GM18519 (cell line): ENCODE data around the gene THAP7.
A peak's percentile ranks its signal among the peaks of the same experiment; 100 is the strongest.
"Not testable (repeated sequence)": the region's sequence is repeated elsewhere in the genome, so short reads cannot be mapped to it uniquely, and the experiment has no call there.

ENCODE experiments used
- ATAC-seq: cut with Tn5 transposase; IDR thresholded peaks from one replicate; pipeline ENCODE4 v1.9.1; 2021; ENCODE audit warnings: mild to moderate bottlenecking, moderate library complexity; ENCODE audit not compliant: unreplicated experiment, low FRiP score

THAP7 gene

GRCh38 chr22:21001601-21002325, at the start of gene THAP7:
Gene THAP7, minus strand, starts transcription at chr22:21002118. Its CDS starts 207 bp downstream, at chr22:21001911.
- ATAC-seq: peak; percentile 60

DNA sequence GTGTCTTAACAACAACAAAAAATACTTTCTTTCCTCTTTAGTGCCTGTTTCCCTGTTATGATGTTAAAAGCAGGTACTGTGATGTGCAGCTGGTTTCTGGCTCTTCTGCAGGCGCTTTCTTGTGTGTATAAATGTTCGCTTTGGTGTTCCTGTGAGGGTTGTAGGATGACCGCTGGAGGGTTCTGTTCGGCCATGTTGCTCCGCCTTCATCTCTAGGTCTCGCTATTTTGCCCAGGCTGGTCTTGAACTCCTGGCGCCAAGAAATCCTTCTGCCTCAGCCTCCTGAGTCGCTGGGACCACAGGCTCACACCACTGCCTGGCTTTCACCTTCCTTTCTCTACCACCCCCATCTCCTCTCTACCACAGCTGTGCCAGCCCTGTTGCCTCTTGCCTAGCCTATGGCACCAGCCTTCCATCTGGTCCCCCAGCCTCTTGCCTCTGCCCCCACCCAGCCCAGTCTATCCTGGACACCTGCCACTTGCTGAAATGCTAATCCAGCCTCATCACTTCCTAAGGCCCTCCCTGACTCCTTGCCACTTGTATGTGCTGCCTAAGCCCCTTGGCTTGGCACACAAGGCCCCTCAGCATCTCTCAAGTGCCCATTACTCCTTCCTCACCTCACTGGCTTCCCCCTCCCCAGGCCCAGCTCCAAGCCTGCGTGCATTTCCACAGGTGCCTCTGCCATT, 49.4 kb upstream of the THAP7 start:
- no peak for ATAC-seq

GRCh38 chr22:21048965-21049364, 47.0 kb upstream of the THAP7 start:
- not testable (repeated sequence) for ATAC-seq

- not testable (repeated sequence) for ATAC-seq
Measured at GRCh38 chr22:21048448-21048847, 46.5 kb upstream of the THAP7 start.

DNA sequence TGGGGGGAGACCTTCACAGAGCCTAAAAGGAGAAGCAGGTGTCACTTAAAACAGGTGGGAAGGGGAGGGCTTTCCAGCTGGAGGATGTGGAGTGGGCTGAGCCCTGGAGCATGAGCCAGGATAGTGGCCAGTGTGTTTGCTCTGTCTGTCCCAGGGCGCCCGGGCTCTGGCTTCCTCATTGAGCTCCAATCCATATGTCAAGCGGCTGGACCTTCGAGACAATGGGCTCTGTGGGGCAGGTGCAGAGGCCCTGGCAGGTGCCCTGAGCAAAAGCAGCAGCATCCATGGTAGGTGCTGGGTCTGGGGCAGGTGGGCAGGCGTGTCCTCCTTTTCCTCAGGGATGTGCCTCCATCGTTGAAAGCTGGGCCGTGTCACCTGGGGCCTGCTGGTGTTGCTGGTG, 45.8 kb upstream of the THAP7 start:
- no peak for ATAC-seq

DNA sequence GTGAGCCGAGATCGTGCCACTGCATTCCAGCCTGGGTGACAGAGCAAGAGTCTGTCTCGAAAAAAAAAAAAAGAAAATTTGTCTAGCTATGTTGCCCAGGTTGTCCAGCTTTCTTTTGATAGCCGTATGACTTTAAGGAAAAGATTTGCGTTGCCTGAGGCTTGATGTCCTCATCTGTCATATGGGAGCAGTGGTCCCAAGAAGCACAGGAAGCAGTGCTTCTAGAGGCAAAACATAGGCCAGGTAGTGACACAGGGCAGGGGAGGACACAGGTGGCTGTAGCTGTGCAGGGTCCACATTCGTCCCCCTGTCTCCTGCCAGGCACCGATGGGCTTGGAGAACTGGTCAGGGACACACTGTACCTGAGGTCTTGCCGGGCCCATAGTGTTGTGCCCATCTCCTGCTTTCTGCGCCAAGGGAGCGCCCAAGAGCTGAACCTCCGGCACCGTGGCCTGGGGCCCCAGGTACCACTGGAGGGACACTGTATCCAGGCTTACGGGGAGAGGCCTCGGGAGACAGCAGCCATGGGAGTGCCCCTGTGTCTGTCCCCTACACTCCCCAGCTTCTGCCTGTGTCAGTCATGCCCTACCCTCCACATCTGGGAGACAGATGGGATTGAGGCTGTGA, 45.2 kb upstream of the THAP7 start:
- no peak for ATAC-seq

DNA sequence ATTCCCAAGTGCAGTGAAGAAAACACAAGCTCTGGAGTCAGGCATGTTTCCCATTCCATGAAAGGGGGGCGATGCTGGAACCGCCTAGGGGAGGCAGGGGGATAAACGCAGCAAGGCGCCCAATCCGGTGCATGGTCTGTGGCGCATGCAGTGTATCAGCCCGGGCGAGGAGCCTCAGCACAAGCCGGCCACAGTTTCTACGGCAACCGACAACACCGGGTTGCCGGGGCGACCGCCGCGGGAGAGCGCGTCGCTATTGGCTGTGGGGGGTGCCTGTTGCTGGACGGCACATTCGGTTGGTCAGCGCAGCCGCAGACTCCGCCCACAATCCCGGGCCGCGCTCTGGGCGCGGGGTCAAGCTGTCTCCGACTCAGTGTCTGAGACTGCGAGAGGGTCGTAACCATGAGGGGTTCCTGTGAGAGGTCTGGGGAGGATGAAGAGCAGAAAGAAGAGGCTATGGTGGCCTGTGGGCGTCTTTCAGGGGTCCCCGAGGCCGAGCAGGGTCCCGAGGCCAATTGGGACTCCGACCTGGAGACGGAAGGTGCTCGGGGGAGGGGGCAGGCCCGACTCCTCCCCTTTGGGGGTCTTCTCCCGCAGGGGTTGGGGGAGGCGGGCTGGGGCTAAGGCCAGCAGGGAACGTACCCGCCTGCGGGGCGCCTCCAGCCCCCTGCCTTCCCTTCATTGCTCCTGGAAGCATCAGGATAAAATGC, 43.8 kb upstream of the THAP7 start, which contains the start of gene LRRC74B:
TSS of gene LRRC74B (plus strand) at position 362 of the 710 bp plus-strand sequence. CDS start at position 403, 41 bp downstream.
- ATAC-seq: no peak

- no peak for ATAC-seq
Measured at GRCh38 chr22:21044931-21045584, 43.1 kb upstream of the THAP7 start.

DNA sequence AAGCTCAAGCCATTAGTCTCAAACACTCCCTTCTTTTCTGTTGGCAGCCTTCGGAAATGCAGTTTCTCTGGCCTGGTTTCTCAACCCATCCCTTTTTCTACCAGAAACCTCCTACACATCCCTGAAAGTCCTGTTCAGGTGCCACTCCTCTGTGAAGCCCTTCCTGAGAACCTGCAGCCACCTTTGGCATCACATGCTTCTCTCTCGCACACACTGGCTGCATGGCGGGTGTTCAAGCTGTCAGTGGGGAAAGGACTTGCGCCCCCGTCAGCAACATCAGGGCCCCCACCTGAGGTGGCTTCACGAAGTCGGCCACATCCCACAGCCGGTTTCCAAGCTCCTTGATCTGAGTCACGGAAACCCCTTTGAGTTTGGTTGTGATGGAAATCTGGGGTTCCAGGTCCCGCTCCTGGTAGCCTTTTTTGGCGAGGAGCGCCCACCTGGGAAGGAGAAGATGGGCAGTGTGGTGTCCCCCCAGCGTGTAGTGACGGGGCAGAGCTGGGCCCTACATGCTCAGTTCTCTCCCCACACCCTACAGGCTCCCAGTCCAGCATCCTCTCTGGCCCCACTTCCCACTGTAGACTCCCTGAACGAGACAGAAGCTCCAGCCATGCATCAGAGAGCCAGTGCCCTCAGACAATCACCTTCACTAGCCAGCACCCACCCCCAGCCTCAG, 42.1 kb upstream of the THAP7 start:
- ATAC-seq: no peak

DNA sequence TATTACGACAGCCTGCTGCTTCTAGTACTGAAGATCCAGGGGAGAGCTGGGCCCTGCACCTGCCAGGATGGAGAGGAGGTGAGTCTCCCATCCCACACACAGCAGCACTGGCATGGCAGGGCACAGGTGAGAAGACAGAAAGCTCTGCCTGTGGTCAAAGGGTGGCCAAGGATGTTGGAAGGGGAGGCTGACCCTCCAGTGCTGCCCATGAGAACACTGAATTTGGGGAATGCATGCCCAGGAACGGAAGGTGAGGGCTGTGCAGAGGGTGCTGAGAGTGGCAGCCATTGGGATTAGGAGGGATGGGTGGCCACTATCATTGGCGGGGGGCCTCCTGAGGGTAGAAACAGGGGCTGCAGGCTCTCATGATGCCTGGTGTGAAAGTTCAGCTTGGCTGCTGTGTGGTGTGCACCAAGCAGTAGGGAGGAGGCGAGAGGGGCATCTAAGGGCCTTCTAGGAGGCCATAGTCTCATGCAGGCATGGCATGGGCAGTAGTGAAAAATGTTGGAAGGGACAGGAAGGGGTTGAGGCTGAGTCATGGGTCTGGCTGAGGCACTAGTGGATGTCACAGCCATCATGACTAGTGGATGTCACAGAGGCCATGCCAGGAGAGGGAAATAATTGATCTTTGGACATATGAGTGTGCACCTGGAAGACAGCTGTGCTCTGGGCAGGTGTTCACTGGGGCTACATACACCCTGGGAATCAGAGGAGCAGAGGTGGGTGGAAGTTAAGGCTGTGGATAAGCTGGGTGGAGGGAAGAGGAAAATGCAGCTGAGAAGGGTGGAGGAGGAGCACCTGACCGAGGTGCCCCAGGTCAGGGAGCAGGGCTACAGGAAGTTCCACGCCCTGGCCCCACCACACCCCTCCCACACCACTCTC, 41.3 kb upstream of the THAP7 start:
- ATAC-seq: no peak

DNA sequence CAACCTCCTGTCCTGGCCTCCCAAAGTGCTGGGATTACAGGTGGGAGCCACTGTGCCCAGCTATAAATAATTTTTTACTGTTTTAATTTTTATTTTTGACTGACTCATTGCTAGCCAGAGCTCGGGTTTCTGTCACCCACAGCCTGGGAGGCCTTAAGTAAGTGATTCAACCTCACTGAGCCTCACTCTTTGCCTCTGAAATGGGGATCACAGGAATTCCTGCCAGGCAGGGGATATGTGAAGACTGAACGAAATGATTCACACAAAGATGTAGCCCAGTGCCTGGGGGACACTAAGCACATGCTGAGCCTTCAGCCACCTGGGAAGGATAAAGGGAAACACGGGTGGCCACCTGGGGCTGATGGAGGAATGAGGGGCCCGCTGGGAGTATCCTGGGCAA, 40.0 kb upstream of the THAP7 start:
- ATAC-seq: no peak

GRCh38 chr22:21039158-21039557, 37.2 kb upstream of the THAP7 start:
- not testable (repeated sequence) for ATAC-seq

- ATAC-seq: no peak
Measured at GRCh38 chr22:21038405-21038804, 36.5 kb upstream of the THAP7 start.

GRCh38 chr22:21034989-21035388, 33.1 kb upstream of the THAP7 start:
- no peak for ATAC-seq

GRCh38 chr22:21033895-21034294, 32.0 kb upstream of the THAP7 start:
- no peak for ATAC-seq

DNA sequence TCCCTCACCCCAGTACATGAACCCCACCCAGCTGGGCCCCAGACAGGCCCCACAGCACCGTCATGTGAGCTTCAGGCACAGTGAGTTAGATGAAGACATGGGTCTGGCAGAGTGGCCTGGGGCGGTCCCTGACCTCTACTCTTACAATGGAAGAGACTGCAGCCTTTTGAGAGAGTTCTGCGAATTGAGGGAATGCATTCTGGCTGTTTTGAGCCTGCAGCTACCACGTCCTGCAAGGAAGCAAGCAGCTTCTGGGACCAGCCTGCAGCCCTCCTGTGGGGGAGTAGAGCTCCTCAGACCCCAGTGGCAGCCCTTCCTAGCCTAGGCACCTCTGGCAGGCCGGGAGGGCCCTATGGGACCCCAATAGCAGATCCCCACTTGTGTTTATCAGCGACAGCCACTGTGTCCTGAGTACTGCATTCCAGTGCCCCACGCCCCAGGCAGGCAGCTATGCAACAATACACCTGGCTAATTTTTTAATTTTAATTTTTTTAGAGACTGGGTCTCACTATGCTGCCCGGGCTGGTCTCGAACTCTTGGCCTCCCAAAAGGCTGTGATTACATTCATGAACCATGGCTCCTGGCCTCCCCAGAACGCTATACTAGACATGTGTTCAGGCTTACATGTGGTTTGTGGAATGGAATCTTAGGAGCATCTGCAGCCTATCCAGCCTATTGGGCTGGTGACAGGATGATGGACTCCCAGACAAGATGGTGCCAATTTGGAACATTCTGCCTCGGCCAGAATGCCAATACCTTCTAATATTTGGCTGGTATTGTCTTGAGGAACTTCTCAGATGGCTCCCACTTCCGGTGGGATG, 31.2 kb upstream of the THAP7 start:
- ATAC-seq: no peak

- ATAC-seq: no peak
Measured at GRCh38 chr22:21032037-21032867, 30.3 kb upstream of the THAP7 start, which contains the start of gene SLC7A4. Gene SLC7A4, minus strand, starts transcription at chr22:21032561. Its CDS starts 749 bp downstream, at chr22:21031812.
